NCI-H748 (cell line): ENCODE data around the gene BAK1.

Experiments used
- DNase-seq: peaks from one replicate; lab custom pipeline; 2025; ENCODE audit not compliant: unreplicated experiment; lab: John Stamatoyannopoulos, UW

BAK1 gene

DNA sequence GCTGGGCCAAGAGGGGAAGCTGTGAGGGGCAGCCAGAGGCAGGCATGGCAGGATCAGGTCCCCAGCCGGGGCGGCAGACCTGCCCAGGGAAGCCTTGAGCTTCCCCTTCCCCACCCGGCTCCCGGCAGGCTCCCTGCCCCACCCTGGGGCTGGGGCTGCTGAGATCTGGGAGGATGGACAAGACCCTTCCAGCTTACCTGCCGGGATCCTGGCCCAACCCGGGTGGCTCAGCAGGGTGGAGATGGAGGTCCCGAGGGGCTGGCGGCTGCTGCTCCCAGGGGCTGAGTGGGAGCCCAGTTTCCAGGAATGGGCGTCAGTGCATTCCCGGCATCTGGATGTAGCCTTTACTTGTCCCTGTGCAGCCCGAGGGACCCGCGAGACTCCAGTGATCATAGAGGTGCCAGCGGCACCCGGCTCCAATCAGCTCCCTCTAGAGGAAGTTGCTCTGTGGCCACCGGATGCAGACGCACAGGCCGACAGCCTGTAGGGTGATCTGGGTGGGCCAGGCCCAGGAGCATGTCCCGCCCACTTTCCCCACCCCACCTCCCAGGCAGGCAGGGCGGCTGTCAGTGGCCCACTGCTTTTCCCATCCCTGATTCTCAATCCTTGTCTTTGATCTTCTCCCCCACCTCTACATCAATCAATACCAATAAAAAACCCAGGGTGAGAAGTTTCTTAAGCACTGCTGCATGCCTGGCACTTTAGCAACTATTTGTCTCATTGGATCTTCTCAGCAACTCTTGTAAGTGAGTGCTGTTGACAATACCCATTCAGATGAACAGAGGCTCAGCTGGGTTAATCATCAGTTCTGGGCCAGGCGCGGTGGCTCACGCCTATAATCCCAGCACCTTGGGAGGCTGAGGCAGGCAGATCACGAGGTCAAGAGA is at the start of gene BAK1:
BAK1 (minus strand) TSS at position 449 of the 887 bp plus-strand sequence. CDS start 2,672 bp downstream, outside the sequence.
- DNase-seq: peak; percentile 97

DNA sequence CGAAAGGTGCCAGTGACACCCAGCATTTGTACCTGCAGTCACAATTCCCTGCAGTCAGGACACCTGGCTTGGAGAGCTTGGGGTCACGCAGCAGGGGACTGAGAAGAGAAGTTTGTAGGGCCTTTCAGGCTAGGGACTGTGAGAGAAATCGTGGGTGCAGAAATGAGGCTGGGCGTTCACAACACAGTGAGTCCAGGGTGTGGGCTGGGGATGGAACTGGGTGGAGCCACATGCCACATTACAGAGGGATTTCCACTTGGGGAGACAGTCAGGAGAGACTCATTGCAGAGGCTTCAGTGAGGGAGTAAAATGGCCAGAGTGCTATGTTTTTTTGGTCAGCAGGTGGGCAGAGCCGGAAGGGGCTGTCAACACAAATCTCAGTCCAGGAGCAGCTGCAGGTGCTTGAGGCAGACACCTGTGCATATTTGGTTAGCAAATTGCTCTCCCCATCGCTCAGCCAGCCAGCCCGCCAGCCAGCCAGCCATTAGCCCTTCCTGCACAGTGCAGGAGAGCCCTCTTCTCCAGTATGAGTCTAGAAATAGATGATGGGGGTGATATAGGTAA is 48.4 kb upstream of the BAK1 start:
- peak; percentile 98 for DNase-seq

DNA sequence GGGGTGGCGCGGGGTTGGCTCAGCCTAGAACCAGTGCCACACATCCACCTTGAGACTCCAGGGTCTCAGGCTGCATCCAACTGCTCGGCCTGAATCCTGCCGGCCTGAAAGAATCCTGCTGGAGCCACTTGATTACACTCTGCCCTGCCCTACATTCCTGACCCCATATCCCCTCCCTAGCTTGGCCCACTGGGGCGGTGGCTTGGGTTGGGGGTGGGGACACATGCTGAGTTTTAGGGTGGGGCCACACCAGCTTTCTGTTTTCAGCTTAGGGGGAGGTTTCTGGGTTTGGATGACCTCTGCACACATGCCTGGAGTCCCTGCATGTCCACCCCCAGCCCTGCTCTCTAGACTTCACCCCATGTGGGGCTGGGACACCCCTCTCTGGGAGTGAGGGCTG is 47.8 kb upstream of the BAK1 start:
- DNase-seq: no peak

DNA sequence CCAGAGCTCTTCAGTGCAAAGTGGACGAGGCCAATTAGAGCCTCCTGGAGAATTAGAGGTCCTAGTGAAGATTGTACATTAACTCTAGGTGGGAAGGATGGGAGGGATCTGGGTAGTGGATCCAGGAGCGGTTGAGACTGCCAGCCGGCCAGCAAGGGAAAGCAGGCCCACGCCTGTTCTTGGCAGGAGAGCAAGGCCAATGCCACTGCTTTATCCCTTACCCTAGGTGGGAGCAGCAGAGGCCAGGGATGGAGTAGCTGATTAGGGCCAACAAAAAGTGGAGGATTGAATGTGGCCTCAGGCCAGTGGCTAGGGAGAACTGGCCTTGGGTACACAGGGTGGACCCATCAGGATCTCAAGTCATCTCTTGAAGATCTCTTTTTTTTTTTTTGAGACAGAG is 44.8 kb upstream of the BAK1 start:
- no peak for DNase-seq

DNA sequence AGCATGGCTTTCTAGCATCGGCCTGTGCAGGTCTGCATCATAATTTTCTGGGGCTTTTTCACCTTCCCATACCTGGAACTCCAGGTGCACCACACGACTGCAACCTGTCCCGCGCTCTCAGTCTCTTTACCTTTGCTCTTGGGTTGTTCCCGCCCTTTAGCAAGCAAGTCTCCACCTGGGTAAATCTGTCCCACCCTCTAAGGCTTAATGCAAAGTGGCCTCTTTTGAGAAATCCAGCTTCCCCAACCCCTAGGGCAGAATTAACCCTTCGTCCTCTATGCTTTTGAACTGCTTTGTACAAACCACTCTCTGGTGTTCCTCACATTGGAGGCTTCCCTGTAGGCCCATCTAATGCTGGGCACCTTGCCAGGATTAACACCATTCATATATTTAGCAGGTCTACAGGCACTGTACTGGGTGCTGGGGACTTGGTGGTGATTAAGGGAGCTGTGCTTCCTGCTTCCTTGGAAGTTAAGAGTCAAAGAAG is 43.9 kb upstream of the BAK1 start:
- peak; percentile 39 for DNase-seq

DNA sequence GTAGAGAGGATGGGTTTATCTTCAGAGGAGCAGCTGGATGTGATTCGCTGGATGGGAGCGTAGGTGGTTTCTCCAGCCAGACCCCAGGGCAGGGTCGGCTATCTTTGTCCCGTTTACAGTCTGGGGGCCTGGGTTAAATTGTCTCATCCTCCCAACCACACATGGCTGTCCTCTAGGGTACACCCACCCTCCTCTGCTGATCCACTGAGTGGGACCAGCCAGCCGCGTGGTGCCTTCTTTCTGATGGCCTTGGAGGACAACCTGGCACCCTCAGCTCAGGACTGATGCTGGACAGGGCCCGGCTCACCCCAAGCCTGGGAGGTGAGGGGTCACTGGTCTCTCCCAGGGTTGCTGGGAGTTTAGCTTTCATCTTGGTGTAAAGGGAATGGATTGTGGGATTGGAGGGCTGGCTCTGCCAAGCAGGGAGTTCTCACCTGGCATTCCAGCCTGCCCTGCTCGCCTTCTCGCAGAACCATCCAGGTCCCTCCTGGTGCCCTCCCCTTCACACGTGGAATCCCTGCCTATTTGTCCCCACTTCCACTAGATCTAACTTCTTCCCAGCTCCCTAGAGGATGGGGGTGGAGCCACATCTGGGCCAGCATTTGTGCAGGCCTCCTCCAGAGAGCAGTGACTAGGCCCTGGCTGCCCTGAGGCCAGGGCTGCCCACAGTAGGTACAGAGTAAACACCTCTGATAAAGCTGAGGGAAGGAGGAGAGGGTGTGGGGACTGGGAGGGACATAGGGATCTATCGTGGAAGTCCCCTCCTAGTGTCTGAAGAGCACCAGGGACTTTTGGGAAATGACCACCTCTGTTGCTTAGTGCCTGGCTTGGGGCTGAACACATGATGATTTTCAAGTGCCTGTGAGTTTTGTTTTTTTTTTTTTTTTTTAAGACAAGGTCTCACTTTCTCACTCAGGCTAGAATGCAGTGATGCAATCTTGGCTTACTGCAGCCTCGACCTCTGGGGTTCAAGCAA is 42.7 kb upstream of the BAK1 start:
- DNase-seq: no peak

DNA sequence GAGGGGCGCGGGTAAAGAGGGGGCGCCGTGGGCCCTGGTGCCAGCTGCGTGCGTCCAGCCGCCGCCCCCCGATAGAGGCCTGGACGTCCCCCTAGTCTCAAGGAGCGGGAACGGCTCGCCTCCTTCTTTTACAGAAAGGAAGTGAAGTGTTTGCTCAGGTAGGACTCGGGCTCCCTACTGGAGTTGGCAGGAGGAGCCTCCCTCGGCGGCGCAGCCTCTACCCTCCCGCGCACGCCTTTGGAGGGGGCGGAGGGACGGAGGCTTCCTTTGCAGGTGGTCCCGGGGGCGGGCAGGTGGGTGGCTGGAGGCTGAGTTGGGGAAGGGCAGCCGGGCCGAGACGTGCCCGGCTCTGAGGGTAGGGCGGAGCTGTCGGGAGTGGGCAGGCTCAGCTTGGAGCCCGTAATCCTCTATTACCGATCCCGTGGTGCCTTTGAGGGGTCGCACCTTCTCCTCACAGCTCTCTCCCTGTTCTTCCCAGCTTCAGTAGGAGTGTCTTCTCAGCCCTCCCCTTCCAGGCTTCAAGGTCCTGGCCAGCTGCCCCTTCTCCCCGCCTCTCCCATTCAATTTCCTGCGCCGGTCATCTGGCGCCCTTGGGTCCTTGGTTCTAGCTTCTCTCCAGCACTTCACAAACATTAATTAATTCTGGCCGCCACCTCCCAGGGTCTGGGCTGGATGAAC is 41.8 kb upstream of the BAK1 start:
- DNase-seq: peak; percentile 86

DNA sequence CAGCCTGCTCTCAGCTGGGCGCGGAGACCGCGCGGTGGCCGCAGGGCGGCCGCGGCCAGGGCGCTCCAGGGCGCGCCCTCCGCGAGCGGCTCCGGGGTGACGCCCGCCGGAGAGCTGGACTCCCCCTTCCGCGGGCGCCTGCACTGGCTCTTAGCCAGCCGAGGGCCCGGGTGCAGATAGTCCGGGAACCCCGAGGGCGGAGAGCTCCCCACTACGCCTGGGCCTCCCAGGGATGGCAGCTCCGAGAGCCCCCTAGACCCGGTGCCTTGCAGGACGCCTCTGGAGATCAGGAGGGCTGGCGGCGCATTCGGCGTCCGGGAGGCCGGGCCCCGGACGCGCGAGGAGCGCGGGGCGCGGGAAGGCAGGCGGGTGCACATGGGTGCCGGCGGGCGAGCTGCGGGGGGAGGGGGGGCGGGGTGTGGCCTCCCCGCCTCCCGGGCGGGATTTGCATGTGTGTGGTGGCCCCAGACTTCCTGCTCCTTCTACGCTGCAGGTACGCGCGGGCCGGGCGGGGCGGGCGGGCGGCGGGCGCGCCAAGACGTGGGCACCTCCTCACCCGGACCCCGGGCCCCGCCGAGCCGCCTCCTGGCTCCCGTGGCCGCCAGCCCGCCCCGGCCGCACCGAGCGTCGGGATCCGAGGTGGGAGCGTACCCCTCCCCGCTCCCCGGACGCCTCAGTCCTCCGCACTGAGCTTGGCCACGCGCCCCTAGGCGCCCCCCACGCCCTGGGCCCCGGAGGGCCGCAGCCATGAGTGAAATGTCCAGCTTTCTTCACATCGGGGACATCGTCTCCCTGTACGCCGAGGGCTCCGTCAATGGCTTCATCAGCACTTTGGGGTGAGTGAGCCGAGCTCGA is 41.0 kb upstream of the BAK1 start, which contains the start of gene ITPR3:
ITPR3 (plus strand) TSS at position 467 of the 855 bp plus-strand sequence; CDS start at position 748, 281 bp downstream.
- DNase-seq: peak; percentile 83

DNA sequence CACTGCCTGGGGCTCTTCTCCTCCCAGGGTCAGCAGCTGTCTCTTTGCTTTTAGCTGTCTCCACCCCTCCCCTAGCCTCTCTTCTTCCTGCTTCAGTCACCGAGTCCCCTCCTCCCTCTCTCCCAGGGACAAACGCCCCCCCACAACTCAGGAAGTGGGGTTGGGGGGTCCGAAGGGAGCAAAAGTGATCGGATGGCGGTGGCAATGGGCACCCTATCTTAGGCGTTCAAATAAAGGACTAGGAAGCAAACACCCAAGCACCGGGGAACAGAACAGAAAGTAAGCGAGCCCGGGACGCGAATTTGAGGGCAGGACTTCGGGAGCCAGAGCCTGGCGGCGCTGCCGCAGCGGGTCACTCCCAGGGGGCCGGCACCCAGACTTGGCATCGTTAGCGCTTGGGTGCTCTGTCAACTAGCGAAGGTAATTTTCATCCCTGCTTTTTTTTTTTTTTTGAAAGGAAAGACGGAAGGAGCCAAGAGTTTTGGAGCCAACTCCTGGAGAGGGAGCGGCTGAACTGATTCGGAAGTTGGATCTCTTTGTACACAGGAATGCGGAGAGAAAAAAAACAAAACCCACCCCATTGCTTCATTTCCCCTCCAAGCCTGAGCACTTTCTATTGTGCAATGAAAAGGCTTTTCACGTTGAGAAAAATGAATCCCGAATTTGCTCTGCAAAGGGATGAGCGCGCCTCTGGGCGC is 40.2 kb upstream of the BAK1 start:
- peak; percentile 52 for DNase-seq

DNA sequence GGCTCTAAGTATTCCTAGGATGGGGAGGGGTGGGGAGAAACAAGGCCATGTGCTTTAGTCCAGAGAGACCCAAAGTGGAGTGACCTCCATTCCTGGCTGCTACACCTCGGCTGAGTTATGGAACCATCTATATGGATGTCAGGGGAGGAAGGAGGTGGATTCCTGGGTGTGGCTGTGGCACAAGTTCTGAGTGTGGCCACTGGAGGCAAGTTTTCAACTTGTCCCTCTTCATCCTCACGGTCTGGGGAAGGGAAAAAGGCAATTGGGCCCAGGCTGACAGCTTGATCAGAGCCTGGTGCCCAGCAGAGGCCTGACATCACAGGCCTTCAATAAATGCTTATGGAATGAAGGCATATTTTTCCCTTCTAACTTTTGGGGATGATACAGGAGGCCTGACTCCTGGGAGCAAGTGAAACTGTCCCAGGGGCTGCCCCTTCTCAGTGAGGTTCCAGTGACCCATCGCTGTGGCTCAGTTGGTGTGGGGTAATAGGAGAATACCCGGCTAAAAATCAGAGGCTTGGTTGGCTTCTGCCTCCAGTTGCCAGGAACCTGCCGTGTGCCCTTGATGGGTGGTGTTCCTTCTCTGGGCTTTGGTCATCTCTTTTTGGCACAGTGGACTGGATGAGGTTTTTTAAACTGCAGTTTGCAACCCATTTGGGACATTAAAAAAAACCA is 39.2 kb upstream of the BAK1 start:
- DNase-seq: no peak

DNA sequence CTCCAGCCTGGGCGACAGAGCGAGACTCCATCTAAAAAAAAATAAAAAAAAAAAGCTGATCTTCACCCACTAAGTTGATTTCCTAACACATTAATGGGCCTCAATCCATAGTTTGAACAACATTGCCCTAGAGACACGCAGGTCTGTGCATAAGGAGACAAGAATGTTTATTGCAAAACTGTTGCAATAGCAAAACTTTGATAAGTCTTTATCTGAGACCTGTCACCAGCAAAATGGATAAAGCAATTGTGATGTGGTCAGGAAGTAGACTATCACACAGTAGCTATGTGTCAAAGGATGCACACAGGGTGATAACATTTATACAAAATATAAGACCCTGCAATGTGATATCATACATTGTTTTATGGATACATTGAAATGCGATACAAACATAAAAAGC is 36.8 kb upstream of the BAK1 start:
- no peak for DNase-seq

DNA sequence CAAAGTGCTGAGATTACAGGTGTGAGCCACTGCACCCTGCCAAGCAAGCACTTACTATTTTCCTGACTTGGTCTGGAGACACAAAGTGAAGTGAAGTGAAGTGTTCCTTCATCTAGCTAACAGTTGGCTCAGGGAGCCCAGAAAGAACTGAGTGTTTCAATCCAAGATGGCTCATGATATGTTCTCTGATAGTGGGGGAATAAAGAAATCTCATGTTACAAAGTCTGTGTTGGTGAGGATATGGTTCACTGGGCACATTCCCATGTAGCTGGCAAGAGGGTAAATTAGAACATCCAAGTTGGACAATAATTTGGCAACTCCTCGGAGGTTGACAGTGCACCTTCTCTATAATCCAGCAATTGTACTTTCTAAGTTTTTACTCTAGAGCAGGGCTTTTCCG is 36.0 kb upstream of the BAK1 start:
- no peak for DNase-seq

DNA sequence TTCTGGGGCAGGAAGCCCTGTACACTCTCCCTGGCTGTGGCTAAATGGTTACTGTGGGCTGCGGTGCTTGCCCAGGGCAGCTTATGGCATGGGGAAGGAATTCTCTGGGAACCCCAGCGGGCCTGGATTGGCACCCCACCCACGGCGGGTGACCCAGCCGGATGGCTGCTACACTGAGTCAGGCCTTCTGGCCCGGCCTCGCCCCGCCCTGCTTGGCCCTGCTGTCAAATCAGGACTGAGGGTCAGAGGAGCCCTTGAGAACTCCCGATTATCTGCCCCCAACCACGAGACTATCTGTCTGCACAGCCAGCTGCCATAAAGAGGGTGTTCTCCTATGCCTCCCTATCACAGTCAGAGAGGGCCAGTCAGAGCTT is 33.7 kb upstream of the BAK1 start:
- no peak for DNase-seq

DNA sequence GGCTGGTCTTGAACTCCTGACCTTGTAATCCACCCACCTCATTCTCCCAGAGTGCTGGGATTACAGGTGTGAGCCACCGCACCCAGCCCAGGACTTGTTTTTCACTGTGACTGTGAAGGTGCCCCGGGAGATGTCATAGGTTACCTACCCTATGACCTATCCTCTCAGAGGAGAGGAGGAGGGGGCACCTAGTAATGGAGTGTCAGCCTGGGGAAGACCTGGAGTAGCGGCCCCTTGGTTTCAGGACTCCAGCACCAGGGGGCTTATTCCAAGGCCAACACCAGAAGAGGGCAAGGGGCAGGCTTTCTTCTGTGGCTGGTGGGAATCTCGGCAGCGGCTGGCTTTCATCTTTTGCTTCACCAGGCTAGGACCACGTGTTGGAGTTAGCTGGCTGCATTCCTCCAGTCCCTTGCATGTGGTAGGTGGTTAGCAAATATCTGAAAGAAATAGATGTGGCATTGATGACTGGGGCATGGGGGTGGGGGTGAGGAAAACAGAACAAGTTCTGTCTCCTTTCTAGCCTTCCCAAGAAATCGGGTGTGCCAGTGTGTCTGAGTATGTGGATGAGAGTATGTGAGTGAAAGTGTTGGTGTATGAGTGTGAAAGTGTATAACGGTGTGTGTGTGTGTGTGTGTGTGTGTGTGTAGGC is 33.2 kb upstream of the BAK1 start:
- DNase-seq: no peak

DNA sequence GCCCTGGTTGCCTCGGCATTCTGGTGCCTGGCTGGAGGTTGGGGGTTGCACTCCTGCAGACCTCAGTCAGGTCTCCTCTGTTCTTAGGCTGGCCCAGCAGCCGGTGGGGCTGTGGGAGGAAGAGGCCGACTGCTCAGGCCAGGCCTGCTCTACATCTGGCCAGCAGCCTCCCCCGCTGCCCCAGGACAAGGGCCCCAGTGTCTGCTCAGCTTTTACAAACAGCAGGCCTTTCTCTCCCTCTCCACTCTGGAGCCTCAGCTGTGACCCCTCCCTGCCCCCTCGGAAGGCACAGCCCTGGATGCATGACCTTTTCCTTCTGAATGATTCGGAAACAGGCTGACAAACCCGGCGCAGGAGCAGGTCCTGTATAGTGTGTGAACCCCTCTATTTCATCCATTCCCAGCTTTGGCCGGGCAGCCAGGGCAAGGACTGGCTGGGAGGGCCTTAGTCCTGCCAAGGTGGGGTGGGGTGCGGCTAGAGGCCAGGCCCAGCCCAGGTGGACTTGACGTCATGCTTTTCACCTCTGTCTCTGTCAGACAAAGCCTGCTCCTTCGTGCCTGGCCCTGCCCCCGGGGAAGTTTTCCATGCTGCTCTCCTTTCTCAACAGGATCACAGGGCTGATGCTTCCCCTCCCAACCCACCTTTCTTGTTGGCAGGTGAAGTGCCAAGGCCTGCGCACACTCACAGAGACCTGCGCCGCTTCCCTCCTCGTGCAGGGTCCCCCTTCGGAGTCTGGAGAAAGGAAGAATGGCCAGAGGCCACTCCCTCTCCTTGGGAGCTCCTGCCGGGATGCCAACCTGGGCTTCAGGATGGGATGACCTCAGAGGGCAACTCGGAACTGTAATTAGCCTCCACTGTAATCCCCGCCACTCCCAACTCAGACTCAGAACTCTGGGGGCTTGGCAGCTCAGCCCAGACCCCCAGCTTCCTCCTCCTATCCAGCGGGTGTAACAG is 31.0 kb upstream of the BAK1 start:
- no peak for DNase-seq

DNA sequence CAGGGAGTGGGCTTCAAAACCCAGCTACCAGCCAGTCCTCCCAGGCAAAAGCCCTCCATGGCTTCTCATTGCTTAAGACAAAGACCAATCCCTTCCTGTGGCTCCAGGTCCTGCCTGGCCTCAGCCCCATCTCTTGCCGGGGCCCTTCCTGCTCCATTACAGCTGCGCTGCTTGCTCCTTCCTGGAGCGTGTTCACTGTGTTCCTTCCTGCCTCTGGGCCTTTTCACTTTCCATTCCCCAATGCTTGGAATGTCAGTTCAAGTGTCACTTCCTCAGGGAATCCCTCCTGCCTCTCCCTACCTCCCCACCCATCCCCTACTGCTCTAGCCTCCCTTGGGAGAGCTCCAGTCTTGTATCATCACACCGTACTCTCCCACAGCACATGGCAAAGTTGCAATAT is 30.0 kb upstream of the BAK1 start:
- DNase-seq: no peak

DNA sequence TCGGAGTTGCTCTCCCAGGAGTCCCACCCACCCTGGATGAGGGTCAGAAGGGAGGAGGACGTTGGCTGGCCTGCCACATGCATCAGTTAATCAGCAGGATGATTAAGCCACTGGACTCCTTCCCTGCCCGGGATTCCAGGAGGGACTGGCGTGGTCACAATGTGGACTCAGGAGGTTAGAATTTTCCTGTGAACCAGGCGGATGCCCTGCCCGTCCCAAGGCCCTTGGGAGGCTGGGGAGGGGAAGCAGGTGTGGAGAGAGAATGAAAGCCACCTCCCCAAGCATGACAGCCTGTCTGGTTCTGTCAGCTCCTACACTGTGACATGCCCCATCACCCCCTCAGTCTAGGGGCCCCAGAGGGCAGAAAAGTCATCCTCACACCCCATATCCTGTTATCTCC is 29.5 kb upstream of the BAK1 start:
- no peak for DNase-seq
